Measurements from ENCODE around the gene MRPL32. TPM values are rescaled to one million over a fixed set of nuclear protein-coding genes. Genes with fewer than 3 reads are reported as not detected.

The MRPL32 gene
- total RNA-seq, 1 donor from 2014 or later, result 71.2 TPM

DNA sequence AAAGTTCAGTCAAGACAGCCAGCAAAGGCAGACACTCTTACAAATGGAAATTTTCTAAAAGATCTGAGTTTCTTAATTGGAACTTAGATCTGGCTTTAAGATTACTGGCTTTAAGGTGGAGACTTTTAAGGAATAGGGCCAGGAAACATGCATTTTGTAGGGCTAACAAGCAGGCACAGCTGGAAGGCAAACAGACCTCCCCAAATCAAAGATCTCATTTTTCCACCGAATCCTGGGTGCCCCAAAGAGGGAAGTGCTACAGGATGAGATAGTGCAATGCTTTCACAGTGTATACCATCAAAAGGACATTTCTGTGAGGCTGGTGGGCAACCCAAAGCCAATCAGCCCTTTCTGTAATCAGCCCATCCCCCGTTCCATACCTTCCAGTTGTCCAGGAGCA lies 27.4 kb downstream of the MRPL32 start:
- TF ChIP-seq, protein P1, sequence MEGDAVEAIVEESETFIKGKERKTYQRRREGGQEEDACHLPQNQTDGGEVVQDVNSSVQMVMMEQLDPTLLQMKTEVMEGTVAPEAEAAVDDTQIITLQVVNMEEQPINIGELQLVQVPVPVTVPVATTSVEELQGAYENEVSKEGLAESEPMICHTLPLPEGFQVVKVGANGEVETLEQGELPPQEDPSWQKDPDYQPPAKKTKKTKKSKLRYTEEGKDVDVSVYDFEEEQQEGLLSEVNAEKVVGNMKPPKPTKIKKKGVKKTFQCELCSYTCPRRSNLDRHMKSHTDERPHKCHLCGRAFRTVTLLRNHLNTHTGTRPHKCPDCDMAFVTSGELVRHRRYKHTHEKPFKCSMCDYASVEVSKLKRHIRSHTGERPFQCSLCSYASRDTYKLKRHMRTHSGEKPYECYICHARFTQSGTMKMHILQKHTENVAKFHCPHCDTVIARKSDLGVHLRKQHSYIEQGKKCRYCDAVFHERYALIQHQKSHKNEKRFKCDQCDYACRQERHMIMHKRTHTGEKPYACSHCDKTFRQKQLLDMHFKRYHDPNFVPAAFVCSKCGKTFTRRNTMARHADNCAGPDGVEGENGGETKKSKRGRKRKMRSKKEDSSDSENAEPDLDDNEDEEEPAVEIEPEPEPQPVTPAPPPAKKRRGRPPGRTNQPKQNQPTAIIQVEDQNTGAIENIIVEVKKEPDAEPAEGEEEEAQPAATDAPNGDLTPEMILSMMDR (IDR thresholded peaks at IDR 0.05; ENCODE audit: insufficient read depth, low read depth, low read length), result no peak
- TF ChIP-seq EZH2 (IDR thresholded peaks at IDR 0.05; ENCODE audit: insufficient read depth, low read length), result no peak
- Histone ChIP-seq H3K36me3 (ENCODE audit: insufficient read depth, low read length) (no peaks in the 10 kb centered on the region), H4K20me1 (ENCODE audit: insufficient read depth, low read length) (no peaks in the 10 kb centered on the region), H3K4me2 (ENCODE audit: low read length) (no peak overlapping the region), H3K79me2 (ENCODE audit: insufficient read depth, low read length) (no peaks in the 10 kb centered on the region), H3K27me3 (ENCODE audit: insufficient read depth, low read length) (no peaks in the 10 kb centered on the region), H3K4me1 (ENCODE audit: insufficient read depth, low read length) (no peaks in the 10 kb centered on the region), H2AFZ (ENCODE audit: low read depth, low read length) (no peak overlapping the region), H3K4me3 (ENCODE audit: insufficient read depth, low read depth, low read length) (no peak overlapping the region), H3K9ac (ENCODE audit: low read length) (no peak overlapping the region), H3K9me3 (ENCODE audit: insufficient read depth, low read depth, low read length) (no peaks in the 10 kb centered on the region), H3K27ac (ENCODE audit: low read depth, low read length) (no peak overlapping the region)
- Mint-ChIP-seq H3K4me3 (ENCODE audit: unreplicated experiment) (no peak overlapping the region), H3K9me3 (ENCODE audit: unreplicated experiment) (peaks cover 13% of the 10 kb centered on the region), H3K27me3 (ENCODE audit: low read depth, unreplicated experiment) (no peaks in the 10 kb centered on the region), H3K36me3 (ENCODE audit: low read depth, unreplicated experiment) (no peaks in the 10 kb centered on the region), H3K4me1 (ENCODE audit: low read depth, unreplicated experiment) (no peaks in the 10 kb centered on the region), H3K27ac (ENCODE audit: unreplicated experiment) (no peak overlapping the region)
- FAIRE-seq (no peak), DNase-seq (ENCODE audit: low read depth) (no peak)

DNA sequence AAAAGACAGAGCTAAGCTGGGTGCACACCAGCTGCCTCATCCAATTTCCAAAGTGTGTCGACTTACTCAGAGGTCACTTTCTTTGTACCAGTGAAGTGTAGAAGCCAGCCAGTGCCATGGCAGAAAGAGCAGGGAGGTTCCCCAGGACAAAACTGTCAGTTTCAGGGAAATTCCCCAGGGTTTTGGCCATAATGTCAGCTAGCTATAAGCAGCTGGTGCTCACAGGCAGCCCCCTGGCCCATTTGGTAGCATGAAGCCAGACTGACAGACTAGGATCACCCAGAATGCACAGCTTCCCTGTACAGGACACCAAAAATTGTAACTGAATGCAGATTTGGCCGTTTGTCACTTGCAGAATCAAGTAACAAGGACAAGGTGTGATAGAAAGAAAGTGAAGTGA lies 28.6 kb downstream of the MRPL32 start:
- H3K27ac ChIP-seq (ENCODE audit: low read depth, low read length), result no peak overlapping the region
- no peaks in the 10 kb centered on the region for H3K4me1 Mint-ChIP-seq (ENCODE audit: low read depth, unreplicated experiment)
- no peaks in the 10 kb centered on the region for H4K20me1 ChIP-seq (ENCODE audit: insufficient read depth, low read length)
- no peak for TF ChIP-seq EZH2 (IDR thresholded peaks at IDR 0.05; ENCODE audit: insufficient read depth, low read length)
- TF ChIP-seq, protein P1 (IDR thresholded peaks at IDR 0.05; ENCODE audit: insufficient read depth, low read depth, low read length), result no peak
- no peak overlapping the region for H3K4me3 Mint-ChIP-seq (ENCODE audit: unreplicated experiment)
- DNase-seq (ENCODE audit: low read depth) (no peak), FAIRE-seq (no peak)
- H3K79me2 ChIP-seq (ENCODE audit: insufficient read depth, low read length), result no peaks in the 10 kb centered on the region
- peaks cover 13% of the 10 kb centered on the region for H3K9me3 Mint-ChIP-seq (ENCODE audit: unreplicated experiment)
- no peak overlapping the region for H3K4me3 ChIP-seq (ENCODE audit: insufficient read depth, low read depth, low read length)
- H3K9ac ChIP-seq (ENCODE audit: low read length), result no peak overlapping the region
- H3K27ac Mint-ChIP-seq (ENCODE audit: unreplicated experiment), result no peak overlapping the region
- no peaks in the 10 kb centered on the region for H3K4me1 ChIP-seq (ENCODE audit: insufficient read depth, low read length)
- no peak overlapping the region for H2AFZ ChIP-seq (ENCODE audit: low read depth, low read length)
- H3K9me3 ChIP-seq (ENCODE audit: insufficient read depth, low read depth, low read length), result no peaks in the 10 kb centered on the region
- no peaks in the 10 kb centered on the region for H3K36me3 Mint-ChIP-seq (ENCODE audit: low read depth, unreplicated experiment)
- H3K36me3 ChIP-seq (ENCODE audit: insufficient read depth, low read length), result no peaks in the 10 kb centered on the region
- no peaks in the 10 kb centered on the region for H3K27me3 ChIP-seq (ENCODE audit: insufficient read depth, low read length)
- H3K27me3 Mint-ChIP-seq (ENCODE audit: low read depth, unreplicated experiment), result no peaks in the 10 kb centered on the region
- H3K4me2 ChIP-seq (ENCODE audit: low read length), result no peak overlapping the region

DNA sequence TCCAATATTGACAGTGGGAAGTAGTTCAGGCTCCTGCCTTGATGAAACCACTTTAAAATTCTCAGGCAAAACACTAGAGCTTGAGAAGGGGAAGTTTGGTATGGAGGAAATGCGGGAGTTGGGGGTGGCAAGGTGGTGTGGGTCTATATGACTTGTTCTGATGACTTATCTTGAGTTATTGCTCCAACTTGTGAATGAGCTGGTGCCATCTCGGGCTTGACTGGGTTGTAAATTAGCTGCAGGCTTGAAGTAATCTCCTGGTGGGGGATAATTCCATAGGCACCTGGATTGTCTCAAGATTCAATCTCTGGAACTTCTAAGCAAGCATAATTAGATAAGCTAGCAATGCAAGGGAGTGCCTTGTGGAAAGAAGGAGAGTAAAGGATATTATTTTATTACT lies 29.0 kb downstream of the MRPL32 start:
- Mint-ChIP-seq H3K27me3 (ENCODE audit: low read depth, unreplicated experiment) (no peaks in the 10 kb centered on the region), H3K4me3 (ENCODE audit: unreplicated experiment) (no peak overlapping the region), H3K36me3 (ENCODE audit: low read depth, unreplicated experiment) (no peaks in the 10 kb centered on the region), H3K27ac (ENCODE audit: unreplicated experiment) (no peak overlapping the region), H3K4me1 (ENCODE audit: low read depth, unreplicated experiment) (no peaks in the 10 kb centered on the region), H3K9me3 (ENCODE audit: unreplicated experiment) (peaks cover 13% of the 10 kb centered on the region)
- Histone ChIP-seq H3K4me2 (ENCODE audit: low read length) (no peak overlapping the region), H3K27me3 (ENCODE audit: insufficient read depth, low read length) (no peaks in the 10 kb centered on the region), H3K27ac (ENCODE audit: low read depth, low read length) (no peak overlapping the region), H3K9ac (ENCODE audit: low read length) (no peak overlapping the region), H3K79me2 (ENCODE audit: insufficient read depth, low read length) (no peaks in the 10 kb centered on the region), H4K20me1 (ENCODE audit: insufficient read depth, low read length) (no peaks in the 10 kb centered on the region), H3K4me1 (ENCODE audit: insufficient read depth, low read length) (no peaks in the 10 kb centered on the region), H3K9me3 (ENCODE audit: insufficient read depth, low read depth, low read length) (no peaks in the 10 kb centered on the region), H3K4me3 (ENCODE audit: insufficient read depth, low read depth, low read length) (no peak overlapping the region), H3K36me3 (ENCODE audit: insufficient read depth, low read length) (no peaks in the 10 kb centered on the region), H2AFZ (ENCODE audit: low read depth, low read length) (no peak overlapping the region)
- no peak for FAIRE-seq
- TF ChIP-seq EZH2 (IDR thresholded peaks at IDR 0.05; ENCODE audit: insufficient read depth, low read length), result no peak
- TF ChIP-seq, protein P1 (IDR thresholded peaks at IDR 0.05; ENCODE audit: insufficient read depth, low read depth, low read length), result no peak
- DNase-seq (ENCODE audit: low read depth), result no peak

Measured in astrocyte (in vitro differentiated cells and primary cell).